Right renal pelvis (tissue), 4 donors: ENCODE results near the gene HIVEP1. TPM values are rescaled to one million over a fixed set of nuclear protein-coding genes. Genes with fewer than 3 reads are reported as not detected.
"Not testable (repeated sequence)": the region's sequence is repeated elsewhere in the genome, so short reads cannot be mapped to it uniquely, and the experiment has no call there.

Experiments used
- DNase-seq, 4 donors: peaks; one replicate each; pipeline ENCODE4 v3.0.0-alpha.2; 2013; ENCODE audit warnings: low read depth in 4 of 4, low spot score in 3 of 4, missing footprints in 1 of 4
- polyA plus RNA-seq, 4 donors: library from polyadenylated mRNA; unstranded; fragments of 120-200 nt; gene quantifications; one replicate each; pipeline ENCODE4 v1.2.1, GENCODE V29; 2013; ENCODE audit not compliant: insufficient read length in 4 of 4

HIVEP1 gene
- polyA plus RNA-seq, 4 donors, result 21.0 to 23.5 (median 22.6) TPM

GRCh38 chr6:12173181-12173580 lies 161.1 kb downstream of the HIVEP1 start:
- DNase-seq, result no peak

GRCh38 chr6:12173661-12174060 lies 161.5 kb downstream of the HIVEP1 start:
- peak in 2 of 4 donors; percentile 18 to 19 for DNase-seq

GRCh38 chr6:12174878-12175277 lies 162.8 kb downstream of the HIVEP1 start:
- DNase-seq, result no peak

- no peak for DNase-seq
These were observed 163.5 kb downstream of the HIVEP1 start for GRCh38 chr6:12175626-12176025.

- DNase-seq, result not testable (repeated sequence)
These were observed 164.7 kb downstream of the HIVEP1 start for GRCh38 chr6:12176782-12177181.

GRCh38 chr6:12178521-12178920 lies 166.4 kb downstream of the HIVEP1 start:
- DNase-seq, result no peak

GRCh38 chr6:12181481-12181880 lies 169.4 kb downstream of the HIVEP1 start:
- DNase-seq, result no peak

- no peak for DNase-seq
These were observed 170.6 kb downstream of the HIVEP1 start for GRCh38 chr6:12182676-12183075.

- no peak for DNase-seq
These were observed 173.1 kb downstream of the HIVEP1 start for GRCh38 chr6:12185081-12185673.

- DNase-seq, result no peak
These were observed 174.4 kb downstream of the HIVEP1 start for GRCh38 chr6:12186528-12186927.

GRCh38 chr6:12189150-12189549 lies 177.0 kb downstream of the HIVEP1 start:
- no peak for DNase-seq

- no peak for DNase-seq
These were observed 177.5 kb downstream of the HIVEP1 start for GRCh38 chr6:12189661-12190060.

GRCh38 chr6:12190252-12190651 lies 178.1 kb downstream of the HIVEP1 start:
- DNase-seq, result no peak

- DNase-seq, result no peak
These were observed 184.3 kb downstream of the HIVEP1 start for GRCh38 chr6:12196326-12196936.

GRCh38 chr6:12198851-12199250 lies 186.7 kb downstream of the HIVEP1 start:
- no peak for DNase-seq

- DNase-seq, result no peak
These were observed 188.0 kb downstream of the HIVEP1 start for GRCh38 chr6:12200015-12200564.

- DNase-seq, result no peak
These were observed 188.6 kb downstream of the HIVEP1 start for GRCh38 chr6:12200761-12201160.

- DNase-seq, result peak in 2 of 4 donors; percentile 6 to 28
These were observed 190.9 kb downstream of the HIVEP1 start for GRCh38 chr6:12203001-12203400.

GRCh38 chr6:12208190-12208589 lies 196.1 kb downstream of the HIVEP1 start:
- no peak for DNase-seq

- DNase-seq, result no peak
These were observed 196.6 kb downstream of the HIVEP1 start for GRCh38 chr6:12208673-12209072.
